ENCODE data around the gene SLC35F3. TPM values are rescaled to one million over a fixed set of nuclear protein-coding genes. Genes with fewer than 3 reads are reported as not detected.
"Not testable (repeated sequence)": the region's sequence is repeated elsewhere in the genome, so short reads cannot be mapped to it uniquely, and the experiment has no call there.

Gene SLC35F3
- total RNA-seq, 1 donor from 2014 or later = 0.08 TPM

DNA sequence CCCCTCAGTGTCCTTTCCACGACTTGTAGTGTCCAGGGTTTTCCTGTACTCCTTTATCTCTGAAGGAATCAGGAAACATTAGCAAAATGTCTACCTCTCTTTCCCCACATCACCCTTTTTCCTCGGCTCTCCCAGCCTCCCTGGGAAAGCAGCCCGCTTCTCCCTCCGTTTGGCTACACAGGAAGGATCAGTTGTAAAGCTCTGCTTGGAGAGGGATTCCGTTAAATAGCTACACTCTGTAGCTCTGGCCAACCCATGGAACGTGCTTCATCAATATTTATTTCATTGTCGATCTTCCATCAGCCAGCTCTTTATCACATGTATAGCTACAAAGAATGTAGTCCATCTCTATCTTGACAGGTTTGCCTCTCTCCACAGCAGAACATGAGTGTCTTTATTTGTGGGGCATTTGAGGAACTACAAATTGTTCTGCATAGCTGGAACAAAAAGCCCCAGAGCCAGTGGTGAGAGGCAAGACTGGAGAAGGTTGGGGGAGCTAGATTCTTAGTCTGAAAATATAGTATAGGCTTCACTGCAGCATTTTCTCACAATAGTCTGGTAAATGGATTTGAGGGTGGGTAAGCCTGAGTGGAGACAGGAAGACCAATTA, 191.8 kb downstream of the SLC35F3 start:
- no peak for ATAC-seq
- no peak for DNase-seq (ENCODE audit: low spot score)

DNA sequence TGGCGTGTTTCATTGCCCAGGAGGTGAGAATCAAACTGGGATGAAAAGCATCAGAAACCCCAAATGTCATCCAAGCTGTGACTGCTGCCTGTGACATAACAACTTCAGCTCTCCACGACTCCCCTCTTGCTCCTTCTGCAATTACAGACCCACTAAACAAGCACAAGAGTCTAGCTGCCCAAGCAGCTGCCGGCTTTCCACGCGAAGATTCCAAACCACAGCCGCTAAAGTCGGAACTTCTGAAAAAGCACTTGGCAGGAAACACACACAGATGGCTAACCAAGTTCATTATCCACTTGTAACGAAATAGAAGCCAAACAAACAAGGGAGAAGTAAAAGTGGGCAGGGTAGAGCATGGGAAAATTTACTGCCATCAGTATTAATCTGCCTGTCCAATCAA, 198.1 kb downstream of the SLC35F3 start:
- ATAC-seq (no peak), DNase-seq (ENCODE audit: low spot score) (no peak)

DNA sequence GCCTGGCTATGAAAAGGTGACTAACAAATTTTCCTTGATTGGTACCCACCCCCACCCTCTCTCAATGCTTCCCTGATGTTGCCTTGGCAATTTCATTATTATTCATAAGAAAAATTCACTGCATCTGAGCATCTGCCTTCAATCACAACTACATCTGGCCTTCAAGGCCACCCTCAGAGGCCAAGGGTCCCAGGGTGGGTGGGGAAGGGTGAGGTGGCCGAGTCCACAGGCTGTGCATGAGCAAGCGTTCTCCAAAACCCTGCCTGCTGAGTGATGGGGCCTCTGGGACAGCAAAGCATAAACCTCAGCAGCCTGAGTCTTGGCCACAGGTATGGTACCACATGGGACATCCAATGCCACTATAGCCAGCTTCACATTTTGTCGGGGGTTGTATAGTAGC, 198.7 kb downstream of the SLC35F3 start:
- DNase-seq (ENCODE audit: low spot score) (no peak), ATAC-seq (no peak)

DNA sequence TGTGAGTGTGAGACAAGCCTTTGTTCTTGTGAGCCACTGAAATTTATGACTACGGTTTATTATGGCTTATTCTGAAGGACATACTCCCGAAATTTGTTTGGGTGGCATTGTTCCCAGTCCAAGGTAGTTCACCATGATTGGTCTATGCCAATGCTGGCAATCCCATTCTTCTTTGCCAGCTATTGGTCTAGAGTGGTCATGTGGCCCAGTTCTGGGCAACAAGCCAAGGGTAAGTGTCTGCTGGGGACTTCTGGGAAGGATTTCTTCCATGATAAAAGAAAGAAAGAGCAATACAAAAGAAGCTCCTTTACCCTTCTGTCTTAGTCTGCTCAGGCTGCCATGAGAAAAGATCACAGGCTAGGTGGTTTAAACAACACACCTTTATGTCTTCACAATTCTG, 201.6 kb downstream of the SLC35F3 start:
- DNase-seq (ENCODE audit: low spot score) = no peak

DNA sequence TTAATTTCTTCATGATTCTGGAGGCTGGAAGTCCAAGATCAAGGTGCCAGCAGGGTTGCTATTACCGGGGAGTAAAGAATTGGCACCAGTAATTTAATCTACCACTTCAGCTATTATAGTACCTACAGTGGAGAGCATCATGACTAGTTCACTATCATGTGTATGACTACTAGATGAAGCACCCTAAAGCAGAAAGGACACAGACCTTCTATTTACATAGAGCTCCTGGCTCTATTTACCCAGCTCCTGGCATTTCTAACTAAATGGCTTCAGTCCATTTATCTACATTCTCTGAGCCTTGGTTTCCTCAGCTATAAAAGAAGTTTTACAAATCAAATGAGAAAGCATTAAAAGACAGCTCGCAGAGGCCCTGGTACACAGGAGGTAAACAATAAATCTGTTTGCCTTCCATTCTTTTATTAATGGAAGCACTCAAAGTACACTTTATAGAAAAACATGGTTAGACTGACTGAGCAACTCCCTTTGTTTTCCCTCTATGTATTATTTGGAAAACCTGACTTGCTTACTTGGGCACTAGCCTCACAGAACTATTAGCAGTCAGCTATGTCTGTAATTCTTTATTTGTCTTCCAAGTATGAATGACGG, 203.0 kb downstream of the SLC35F3 start:
- DNase-seq (ENCODE audit: low spot score) (no peak), ATAC-seq (no peak)

More for the DNA sequence above, 201.6 kb downstream of the SLC35F3 start:
- no peak for ATAC-seq

DNA sequence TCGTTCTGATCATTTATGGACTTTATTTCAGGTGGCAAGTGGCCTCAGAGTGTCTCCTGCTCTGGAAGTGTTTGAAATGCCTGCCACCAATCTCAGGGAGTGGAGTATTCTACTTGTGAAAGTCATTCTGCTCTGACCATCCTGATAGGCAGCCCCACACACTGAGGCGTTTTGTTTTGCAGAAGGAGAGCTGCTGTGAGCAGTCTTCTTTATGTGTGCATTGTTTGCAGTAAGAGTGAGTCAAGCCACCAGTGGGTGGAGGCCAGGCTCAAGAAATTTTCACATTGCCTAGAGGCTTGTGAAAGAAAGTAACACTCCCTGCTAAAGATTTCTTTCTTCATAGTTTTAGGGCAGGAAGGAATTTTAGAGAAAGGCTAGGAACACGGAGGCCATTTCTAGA, 204.4 kb downstream of the SLC35F3 start:
- DNase-seq (ENCODE audit: low spot score) (no peak), ATAC-seq (no peak)

DNA sequence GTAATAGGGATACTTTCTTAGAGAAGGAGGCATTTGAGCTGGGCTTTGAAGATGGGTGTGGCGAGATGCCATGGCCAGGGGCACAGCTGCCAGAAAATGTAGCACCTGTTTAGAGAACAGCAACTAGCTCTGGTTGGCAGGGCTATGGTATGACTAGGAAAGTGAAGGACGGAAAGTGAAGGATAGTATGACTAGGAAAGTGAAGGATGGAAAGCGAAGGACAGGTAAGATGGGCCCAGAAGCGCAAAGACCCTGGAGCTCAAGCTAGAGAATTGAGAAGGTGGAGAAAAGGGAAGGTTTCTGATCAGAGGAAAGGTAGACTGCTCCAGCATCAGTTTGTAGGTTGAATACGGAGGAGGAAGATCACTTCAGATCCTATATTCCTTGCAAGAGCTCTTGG, 205.4 kb downstream of the SLC35F3 start:
- ATAC-seq = no peak

DNA sequence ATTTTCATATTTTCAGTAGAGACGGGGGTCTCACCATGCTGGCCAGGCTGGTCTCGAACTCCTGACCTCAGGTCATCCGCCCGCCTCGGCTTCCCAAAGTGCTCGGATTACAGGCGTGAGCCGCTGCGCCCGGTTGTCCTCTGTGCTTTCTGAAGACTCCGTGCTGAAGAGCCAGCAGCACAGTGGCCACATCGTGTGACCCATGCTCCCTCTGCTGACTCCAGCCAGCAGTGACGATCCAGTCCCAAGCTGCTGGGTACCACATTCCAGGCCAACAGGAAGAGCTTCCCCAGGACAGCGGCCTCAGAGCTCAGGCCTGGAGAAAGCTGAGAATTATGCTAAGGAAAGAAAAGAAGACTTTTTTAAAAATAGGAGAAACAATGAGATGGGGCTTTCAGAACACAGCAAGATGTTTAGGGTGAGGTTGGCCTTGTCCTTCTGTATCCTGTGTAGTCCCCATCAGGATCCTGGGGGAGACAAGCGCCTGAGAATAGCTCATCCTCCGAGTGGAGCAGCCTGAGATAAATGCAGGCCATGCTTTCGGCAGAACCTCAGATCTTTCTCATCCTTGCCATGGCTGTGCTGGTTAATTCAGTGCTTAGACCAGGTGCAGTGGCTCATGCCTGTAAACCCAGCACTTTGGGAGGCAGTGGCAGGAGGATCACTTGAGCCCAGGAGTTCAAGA, 207.1 kb downstream of the SLC35F3 start:
- DNase-seq (ENCODE audit: low spot score) = no peak
- ATAC-seq = peak; percentile 80

More for the DNA sequence above, 205.4 kb downstream of the SLC35F3 start:
- no peak for DNase-seq (ENCODE audit: low spot score)

DNA sequence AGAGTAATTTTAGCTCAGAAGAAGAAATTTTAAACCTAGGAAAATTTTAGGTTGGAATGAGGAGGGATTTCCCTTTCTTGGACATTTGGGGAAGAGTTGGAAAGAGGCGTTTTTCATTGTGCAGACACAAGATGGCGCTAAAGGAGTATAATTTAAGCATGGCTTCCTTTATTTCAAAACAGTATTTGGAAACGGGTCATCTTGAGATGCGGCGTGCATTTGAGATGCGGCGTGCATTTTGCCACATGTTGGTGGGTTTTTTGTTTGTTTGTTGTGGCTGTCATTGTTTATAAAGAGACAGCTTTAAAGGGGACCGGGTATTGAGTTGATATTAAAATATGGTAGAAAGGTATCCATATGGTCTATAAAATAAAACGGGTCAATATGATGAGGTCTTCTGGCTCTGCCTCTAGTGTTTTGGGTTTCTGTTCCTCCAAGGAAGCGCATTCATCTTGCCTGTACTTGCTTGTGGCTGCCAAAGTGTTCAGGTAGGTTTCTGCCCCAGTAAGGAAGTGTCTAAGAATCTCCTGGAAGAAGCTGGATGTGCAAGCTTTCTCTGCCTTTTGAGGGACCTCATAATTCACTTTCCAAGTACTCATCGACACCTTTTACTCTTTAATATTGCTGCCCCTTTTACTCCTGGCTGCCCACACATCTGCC, 210.3 kb downstream of the SLC35F3 start:
- DNase-seq (ENCODE audit: low spot score) (no peak), ATAC-seq (peak; percentile 90)

DNA sequence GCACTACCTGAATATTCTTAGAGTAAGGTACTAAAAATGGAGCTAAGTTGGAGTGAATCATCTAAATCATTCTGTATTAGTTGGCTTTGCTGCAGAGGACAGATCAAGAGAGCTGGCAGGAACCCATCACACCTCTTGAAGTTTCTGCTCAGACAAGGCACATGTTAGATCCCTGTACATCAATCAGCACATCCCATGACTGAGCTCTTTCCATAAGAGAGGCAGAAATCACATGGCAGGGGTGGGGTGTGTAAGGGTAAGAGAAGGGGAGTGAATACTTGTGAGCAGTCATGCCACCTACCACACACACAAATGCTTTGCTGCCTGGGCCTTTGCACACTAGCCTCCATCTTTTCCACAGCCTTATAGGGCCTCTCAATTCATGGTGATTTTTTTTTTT, 214.4 kb downstream of the SLC35F3 start:
- ATAC-seq = no peak

DNA sequence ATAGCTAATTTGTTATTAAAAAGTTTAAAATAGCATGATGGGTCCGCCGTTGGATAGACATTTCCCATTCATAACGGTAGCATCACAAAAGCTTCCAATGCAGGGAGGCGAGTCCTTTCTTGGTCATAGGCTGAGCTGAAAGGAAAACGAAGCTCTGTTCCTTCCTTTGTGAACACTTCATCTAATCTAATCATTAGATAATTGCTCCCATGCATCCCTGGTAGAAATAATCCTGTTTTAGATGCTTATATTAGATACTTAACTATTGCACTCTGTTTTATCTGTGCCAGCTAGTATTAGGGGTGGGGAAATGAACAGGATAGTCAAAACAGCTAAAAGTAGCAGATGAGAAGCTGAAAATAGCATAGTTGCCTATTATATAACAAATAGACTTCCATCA, 215.0 kb downstream of the SLC35F3 start:
- no peak for DNase-seq (ENCODE audit: low spot score)
- no peak for ATAC-seq

More for the DNA sequence above, 214.4 kb downstream of the SLC35F3 start:
- DNase-seq (ENCODE audit: low spot score) = no peak

DNA sequence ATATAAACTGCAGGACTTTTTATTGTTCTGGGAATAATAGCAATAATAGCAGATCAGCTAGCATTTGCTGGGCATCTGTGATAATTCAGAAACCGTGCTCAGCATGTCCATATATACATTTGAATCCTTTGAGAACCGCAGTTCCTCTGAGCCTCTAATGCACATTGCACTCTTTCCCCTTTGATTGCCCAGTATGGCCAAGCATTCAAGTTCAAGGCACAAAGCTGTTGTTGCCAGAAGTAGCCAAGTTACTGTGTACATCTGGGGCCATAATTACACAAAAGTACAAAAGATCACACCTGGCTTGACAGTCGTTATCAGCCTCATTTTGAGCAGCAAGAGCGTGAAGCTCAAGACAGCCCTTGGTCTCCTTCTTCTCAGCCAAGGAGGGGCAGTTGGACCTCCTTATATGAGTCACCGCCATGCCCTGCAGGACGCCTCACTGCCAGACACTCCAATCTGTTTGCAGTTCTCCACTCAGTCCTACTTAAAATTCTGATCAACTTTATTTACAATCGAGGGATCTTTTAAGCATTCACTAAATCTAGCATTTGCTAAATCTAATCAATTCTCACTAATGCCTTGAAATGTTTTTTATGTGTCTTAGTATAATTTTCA, 216.0 kb downstream of the SLC35F3 start:
- ATAC-seq (no peak), DNase-seq (ENCODE audit: low spot score) (no peak)

DNA sequence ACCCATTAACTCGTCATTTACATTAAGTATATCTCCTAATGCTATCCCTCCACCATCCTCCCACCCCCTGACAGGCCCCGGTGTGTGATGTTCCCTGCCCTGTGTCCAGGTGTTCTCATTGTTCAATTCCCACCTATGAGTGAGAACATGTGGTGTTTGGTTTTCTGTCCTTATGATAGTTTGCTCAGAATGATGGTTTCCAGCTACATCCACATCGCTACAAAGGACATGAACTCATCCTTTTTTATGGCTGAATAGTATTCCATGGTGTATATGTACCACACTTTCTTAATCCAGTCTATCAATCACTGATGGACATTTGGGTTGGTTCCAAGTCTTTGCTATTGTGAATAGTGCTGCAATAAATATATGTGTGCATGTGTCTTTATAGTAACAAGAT, 217.2 kb downstream of the SLC35F3 start:
- not testable (repeated sequence) for DNase-seq (ENCODE audit: low spot score); ATAC-seq

DNA sequence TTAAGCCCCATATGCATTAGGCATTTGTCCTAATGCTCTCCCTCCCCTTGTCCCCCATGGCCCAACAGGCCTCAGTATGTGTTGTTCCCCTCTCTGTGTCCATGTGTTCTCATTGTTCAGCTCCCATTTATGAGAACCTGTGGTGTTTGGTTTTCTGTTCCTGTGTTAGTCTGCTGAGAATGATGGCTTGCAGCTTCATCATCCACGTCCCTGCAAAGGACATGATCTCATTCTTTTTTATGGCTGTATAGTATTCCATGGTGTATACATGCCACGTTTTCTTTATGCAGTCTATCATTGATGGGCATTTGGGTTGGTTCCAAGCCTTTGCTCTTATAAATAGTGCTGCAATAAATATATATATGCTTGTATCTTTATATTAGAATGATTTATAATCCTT, 218.1 kb downstream of the SLC35F3 start:
- not testable (repeated sequence) for DNase-seq (ENCODE audit: low spot score); ATAC-seq

DNA sequence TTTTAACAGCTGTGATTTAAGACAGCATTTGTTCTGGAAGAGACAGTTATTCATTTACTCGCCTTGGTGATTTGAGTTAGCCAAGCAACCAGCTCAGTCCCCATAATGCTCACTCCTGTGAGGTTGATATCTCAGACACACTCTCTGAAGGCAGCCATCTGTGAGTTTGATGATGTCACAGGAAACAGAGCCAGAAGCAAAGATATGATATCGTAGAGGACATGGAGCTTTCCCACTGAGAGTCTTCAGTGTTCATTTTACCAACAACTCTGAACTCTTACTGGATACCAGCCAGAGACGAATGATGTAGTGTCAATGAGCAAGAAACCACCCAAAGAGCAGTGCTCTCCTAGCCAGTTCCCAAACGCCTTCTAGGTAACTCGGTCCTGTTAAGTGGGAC, 219.4 kb downstream of the SLC35F3 start:
- no peak for DNase-seq (ENCODE audit: low spot score)
- ATAC-seq = no peak

DNA sequence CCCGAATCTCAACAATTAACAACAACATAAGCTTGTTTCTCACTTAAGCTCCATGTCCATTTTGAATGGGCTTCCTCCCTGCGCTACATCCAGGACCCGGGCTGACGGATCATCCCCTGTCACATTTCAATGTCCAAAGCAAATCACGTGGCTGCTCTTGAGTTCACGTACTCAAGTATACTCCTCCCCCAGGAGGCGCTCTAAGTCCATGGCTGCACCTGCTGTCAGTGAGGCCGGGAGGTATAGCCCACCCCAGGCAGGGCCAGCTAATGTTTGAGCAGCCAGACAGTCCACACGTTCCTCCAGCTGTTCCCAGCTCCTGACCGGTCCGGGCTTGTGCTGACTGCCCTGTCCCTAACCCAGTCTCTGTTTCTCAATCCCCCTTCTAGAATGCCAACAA, 220.8 kb downstream of the SLC35F3 start:
- ATAC-seq (peak; percentile 18), DNase-seq (ENCODE audit: low spot score) (no peak)

DNA sequence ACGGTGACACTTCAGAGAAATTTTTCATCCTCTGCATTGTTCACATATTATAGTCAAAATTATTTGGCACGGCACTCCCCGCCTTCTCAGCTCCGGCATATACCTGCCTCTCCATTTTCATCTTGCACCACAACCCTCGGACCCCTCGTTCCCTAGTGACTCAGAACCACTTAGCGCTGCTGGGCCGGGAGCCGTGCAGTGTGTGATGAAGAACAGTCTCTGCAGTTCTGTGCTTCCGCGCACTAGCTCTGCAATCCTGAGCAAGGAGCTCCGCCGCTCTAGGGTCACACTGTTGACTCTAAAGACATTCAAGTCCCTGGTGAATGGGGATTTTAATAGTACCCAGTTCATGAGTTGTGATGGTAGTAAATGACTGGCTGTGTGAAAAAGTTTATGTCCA, 221.2 kb downstream of the SLC35F3 start:
- DNase-seq (ENCODE audit: low spot score) (no peak), ATAC-seq (no peak)

DNA sequence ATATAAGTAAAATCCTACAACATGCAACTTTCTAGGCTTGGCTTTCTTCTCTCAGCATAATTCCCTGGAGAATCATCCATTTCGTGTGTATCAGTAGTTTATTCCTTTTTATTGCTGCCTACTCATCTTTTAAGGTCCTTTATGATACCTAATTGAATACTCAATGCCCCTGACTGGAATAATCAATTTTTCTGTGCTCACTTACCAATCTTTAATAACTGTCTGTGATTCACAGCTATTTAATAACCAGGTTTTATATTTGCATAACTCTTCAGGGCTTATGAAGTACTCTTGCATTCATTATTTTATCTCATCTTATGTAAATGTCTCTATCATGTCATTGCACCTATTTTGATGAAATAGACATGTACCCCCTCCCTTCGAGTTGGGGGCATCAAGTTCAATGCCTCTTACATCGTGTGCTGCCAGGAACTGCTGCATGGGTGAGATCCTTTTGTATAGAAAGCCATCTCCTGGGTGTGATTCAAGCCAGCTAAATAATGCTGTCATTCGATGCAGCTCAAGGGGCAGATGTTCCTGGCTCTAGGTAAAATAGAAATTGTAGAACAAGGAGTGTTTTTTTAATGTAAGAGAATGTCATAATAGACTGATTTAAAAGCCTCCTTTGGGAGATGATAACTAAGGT, 222.7 kb downstream of the SLC35F3 start:
- ATAC-seq = no peak
- no peak for DNase-seq (ENCODE audit: low spot score)

DNA sequence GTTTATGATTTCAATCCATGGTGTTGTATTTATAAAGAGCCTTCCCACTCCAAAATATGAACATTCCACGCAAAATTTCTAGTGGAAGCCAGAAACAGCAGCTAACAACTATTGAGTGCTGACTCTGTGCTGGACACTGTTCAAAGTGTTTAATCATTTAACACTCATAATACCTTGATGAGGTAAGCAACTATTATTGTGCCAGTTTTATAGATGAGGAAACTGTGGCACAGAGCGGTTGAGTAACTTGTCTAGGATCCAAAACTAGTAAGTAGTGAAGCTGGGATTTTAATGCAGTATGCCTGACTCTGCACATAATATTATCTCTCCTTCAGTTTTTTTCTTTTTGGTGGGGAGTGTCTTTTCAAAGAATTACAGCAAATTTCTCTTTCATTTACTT, 228.3 kb downstream of the SLC35F3 start:
- ATAC-seq (no peak), DNase-seq (ENCODE audit: low spot score) (no peak)

DNA sequence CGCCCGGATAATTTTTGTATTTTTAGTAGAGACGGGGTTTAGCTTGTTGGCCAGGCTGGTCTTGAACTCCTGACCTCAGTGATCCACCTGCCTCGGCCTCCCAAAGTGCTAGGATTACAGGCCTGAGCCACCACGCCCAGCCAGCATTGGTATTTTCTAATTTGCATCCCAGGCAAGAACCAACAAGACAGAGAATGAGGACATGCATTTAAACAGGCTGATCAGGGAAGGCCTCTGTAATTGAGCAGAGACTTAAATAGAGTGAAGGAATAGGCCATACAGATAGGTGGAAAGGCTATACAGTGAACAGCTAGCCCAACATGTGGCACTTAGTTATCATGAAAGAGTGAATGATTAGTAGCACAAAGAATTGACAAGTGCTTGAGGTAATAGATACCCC, 230.4 kb downstream of the SLC35F3 start:
- no peak for ATAC-seq
- DNase-seq (ENCODE audit: low spot score) = no peak

DNA sequence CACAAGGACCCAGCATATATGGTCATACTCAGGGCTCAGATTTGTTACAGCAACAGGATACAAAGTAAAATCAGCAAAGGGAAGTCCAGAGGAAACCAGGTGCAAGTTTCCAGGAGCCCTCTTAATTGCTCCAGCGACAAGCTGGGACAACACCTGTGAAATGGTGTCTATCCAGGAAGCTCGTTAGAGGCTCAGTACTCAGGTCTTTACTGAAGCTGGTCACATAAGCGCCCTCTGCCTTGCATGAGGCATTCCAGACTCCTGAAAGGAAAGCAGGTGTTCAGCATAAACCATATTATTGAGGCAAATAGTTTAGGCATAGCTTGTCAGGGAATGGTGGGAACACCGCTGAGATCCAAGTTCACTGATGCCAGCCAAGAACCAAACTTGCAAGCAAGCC, 231.0 kb downstream of the SLC35F3 start:
- ATAC-seq (no peak), DNase-seq (ENCODE audit: low spot score) (no peak)

Data from left lobe of liver (tissue), 2 donors.